Measurements from ENCODE around the gene ARHGEF33. TPM values are rescaled to one million over a fixed set of nuclear protein-coding genes. Genes with fewer than 3 reads are reported as not detected.

Gene ARHGEF33
- total RNA-seq, 1 experiment from 2014 or later: 0.71 TPM

DNA sequence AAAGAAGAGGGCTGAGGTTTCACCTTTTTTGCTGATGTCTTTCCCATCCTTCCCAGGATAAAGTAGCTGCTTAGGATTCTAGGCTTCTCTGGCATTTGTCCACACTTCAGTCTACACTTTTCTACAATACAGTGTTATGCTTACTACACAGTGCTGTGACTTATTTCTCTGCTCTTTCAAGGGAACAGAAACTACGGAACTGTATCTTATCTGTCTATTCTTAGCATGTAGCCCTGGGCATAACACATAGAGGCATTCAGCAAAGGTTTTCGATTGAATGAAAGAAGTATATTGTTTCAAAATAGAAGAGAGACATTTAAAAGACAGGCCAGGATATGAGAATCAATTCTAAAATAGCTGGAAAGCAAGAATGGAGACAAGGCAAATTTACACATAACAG is 110.9 kb downstream of the ARHGEF33 start:
- no peaks in the 10 kb centered on the region for H3K9me3 Mint-ChIP-seq (ENCODE audit: low read depth, unreplicated experiment)
- intact Hi-C loops (cut with micrococcal nuclease; ENCODE audit: unreplicated experiment): no loop called here
- BruUV-seq (replicated peaks): no TSS peak
- H3K27ac Mint-ChIP-seq (ENCODE audit: unreplicated experiment): no peak overlapping the region
- no peaks in the 10 kb centered on the region for H3K4me1 Mint-ChIP-seq (ENCODE audit: low read depth, unreplicated experiment)
- H3K27me3 Mint-ChIP-seq (ENCODE audit: unreplicated experiment): no peaks in the 10 kb centered on the region
- no peaks in the 10 kb centered on the region for H3K36me3 Mint-ChIP-seq (ENCODE audit: insufficient read depth, unreplicated experiment)
- TF ChIP-seq, protein P1, sequence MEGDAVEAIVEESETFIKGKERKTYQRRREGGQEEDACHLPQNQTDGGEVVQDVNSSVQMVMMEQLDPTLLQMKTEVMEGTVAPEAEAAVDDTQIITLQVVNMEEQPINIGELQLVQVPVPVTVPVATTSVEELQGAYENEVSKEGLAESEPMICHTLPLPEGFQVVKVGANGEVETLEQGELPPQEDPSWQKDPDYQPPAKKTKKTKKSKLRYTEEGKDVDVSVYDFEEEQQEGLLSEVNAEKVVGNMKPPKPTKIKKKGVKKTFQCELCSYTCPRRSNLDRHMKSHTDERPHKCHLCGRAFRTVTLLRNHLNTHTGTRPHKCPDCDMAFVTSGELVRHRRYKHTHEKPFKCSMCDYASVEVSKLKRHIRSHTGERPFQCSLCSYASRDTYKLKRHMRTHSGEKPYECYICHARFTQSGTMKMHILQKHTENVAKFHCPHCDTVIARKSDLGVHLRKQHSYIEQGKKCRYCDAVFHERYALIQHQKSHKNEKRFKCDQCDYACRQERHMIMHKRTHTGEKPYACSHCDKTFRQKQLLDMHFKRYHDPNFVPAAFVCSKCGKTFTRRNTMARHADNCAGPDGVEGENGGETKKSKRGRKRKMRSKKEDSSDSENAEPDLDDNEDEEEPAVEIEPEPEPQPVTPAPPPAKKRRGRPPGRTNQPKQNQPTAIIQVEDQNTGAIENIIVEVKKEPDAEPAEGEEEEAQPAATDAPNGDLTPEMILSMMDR (IDR thresholded peaks at IDR 0.05; ENCODE audit: unreplicated experiment): no peak
- DNase-seq: no peak
- CTCF ChIA-PET: no interaction called here
- no peak overlapping the region for H3K4me3 Mint-ChIP-seq (ENCODE audit: low read depth, unreplicated experiment)

DNA sequence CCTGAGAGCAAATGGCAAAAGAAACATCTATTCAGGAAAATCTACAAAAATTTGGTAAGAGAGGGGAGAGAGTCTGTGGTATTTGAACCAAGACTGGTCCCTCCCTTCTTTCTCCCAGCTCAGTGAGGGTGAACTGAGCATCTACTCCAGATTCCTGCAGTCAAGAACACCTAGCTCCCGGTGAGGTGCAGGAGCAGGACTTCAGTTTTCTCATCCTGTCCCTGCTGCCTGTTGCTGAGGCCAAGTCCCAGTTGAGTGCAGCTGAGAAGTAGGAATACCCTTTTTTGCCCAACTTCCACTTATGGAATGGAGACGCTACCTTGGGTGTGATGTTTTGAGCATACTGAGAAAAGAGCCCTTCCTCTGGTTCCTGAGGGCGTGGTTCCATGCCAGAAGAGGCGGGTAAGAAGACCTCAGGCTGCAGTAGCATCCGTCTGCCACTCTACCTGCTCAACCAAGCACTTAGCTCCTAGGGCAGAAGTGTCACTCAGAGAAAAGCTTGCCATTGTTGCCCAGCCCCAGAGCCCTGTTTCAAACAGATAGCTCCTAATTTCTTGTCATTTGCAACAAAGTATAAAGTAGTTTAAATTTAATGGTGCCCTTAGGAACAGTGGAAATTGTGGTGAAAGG is 118.3 kb downstream of the ARHGEF33 start:
- Mint-ChIP-seq H3K36me3 (ENCODE audit: insufficient read depth, unreplicated experiment) (peaks cover 14% of the 10 kb centered on the region), H3K27ac (ENCODE audit: unreplicated experiment) (no peak overlapping the region), H3K27me3 (ENCODE audit: unreplicated experiment) (no peaks in the 10 kb centered on the region), H3K4me1 (ENCODE audit: low read depth, unreplicated experiment) (no peaks in the 10 kb centered on the region), H3K9me3 (ENCODE audit: low read depth, unreplicated experiment) (no peaks in the 10 kb centered on the region), H3K4me3 (ENCODE audit: low read depth, unreplicated experiment) (no peak overlapping the region)
- BruUV-seq (replicated peaks): no TSS peak
- TF ChIP-seq, protein P1 (IDR thresholded peaks at IDR 0.05; ENCODE audit: unreplicated experiment): no peak
- intact Hi-C loops (cut with micrococcal nuclease; ENCODE audit: unreplicated experiment): no loop called here
- CTCF ChIA-PET: interaction anchor here (1.0 kb wide), 1 partner anchor 10 kb away, joined by 3 read pairs; no protein-coding TSS in a partner anchor
- no peak for DNase-seq

DNA sequence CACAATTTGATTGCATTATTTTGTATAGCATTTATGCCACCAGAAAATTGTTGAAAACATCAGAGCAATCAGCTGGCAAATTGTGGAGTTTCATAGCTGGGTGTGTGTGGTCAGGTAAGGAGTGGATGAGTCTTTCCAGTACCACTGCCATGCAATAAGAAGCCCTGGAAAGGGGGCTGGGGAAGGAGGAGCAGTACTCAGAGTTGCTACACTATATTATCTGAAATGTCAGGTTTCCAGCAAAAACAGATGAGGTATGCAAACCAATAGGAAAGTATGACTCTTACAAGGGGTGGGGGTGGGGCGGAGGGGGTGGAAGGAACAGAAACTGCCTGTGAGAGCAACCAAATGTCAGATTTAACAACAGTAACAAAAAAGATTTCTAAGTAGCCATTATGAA is 119.0 kb downstream of the ARHGEF33 start:
- TF ChIP-seq, protein P1 (IDR thresholded peaks at IDR 0.05; ENCODE audit: unreplicated experiment): no peak
- H3K36me3 Mint-ChIP-seq (ENCODE audit: insufficient read depth, unreplicated experiment): peaks cover 14% of the 10 kb centered on the region
- intact Hi-C loops (cut with micrococcal nuclease; ENCODE audit: unreplicated experiment): no loop called here
- no peaks in the 10 kb centered on the region for H3K4me1 Mint-ChIP-seq (ENCODE audit: low read depth, unreplicated experiment)
- CTCF ChIA-PET: interaction anchor here (1.0 kb wide), 1 partner anchor 9 kb away, joined by 3 read pairs; no protein-coding TSS in a partner anchor
- BruUV-seq (replicated peaks): no TSS peak
- H3K27ac Mint-ChIP-seq (ENCODE audit: unreplicated experiment): no peak overlapping the region
- DNase-seq: no peak
- no peaks in the 10 kb centered on the region for H3K9me3 Mint-ChIP-seq (ENCODE audit: low read depth, unreplicated experiment)
- no peaks in the 10 kb centered on the region for H3K27me3 Mint-ChIP-seq (ENCODE audit: unreplicated experiment)
- no peak overlapping the region for H3K4me3 Mint-ChIP-seq (ENCODE audit: low read depth, unreplicated experiment)

DNA sequence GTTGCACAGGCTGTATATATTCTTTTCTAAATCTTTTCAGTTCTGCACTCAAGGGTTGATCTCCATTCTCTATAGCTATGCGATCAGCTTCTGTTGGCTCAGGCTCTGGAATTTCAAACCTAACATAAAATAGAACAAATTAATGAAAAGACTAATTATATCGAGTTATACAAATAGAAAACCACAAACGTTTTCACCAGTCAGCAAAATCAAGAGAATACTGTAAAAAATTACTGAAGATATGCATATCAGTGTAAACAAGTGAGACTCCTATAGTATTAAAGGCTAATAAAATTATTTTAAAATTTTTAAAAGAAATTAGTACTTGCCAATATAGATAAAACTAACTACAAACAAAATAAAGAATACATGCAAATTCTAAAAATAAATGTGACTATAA is 124.2 kb downstream of the ARHGEF33 start:
- H3K36me3 Mint-ChIP-seq (ENCODE audit: insufficient read depth, unreplicated experiment): peaks cover 11% of the 10 kb centered on the region
- no TSS peak for BruUV-seq (replicated peaks)
- H3K9me3 Mint-ChIP-seq (ENCODE audit: low read depth, unreplicated experiment): no peaks in the 10 kb centered on the region
- DNase-seq: no peak
- H3K27me3 Mint-ChIP-seq (ENCODE audit: unreplicated experiment): no peaks in the 10 kb centered on the region
- H3K27ac Mint-ChIP-seq (ENCODE audit: unreplicated experiment): no peak overlapping the region
- CTCF ChIA-PET: no interaction called here
- TF ChIP-seq, protein P1 (IDR thresholded peaks at IDR 0.05; ENCODE audit: unreplicated experiment): no peak
- no peaks in the 10 kb centered on the region for H3K4me1 Mint-ChIP-seq (ENCODE audit: low read depth, unreplicated experiment)
- intact Hi-C loops (cut with micrococcal nuclease; ENCODE audit: unreplicated experiment): no loop called here
- no peak overlapping the region for H3K4me3 Mint-ChIP-seq (ENCODE audit: low read depth, unreplicated experiment)

All from Calu3 (cell line).